Ecto neural progenitor cell (in vitro differentiated cells): ENCODE data around the gene RABGAP1L.
"Not testable (repeated sequence)": the region's sequence is repeated elsewhere in the genome, so short reads cannot be mapped to it uniquely, and the experiment has no call there.

Experiments used
- DNase-seq: peaks from one replicate; pipeline ENCODE4 v3.0.0-alpha.2; 2018; ENCODE audit warnings: low spot score

The RABGAP1L gene

DNA sequence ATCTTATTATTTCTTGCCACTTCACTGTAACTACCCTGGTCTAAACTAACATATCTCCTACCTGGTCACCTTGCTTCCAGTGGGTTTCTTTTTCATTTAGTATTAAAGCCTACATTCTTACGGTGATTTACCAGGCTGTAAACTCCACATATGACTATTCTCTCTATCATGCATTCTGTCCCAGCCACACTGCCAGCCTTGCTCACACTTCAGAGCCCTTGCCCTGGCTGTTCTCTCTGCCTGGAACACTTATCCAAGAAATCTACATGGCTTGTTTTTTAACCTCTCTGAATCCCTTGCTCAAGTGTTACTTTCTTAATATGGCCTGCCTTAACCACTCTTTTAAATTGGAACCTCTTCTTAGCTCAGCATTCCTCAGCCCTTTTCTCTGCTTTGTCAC, 501.2 kb downstream of the RABGAP1L start:
- no peak for DNase-seq

DNA sequence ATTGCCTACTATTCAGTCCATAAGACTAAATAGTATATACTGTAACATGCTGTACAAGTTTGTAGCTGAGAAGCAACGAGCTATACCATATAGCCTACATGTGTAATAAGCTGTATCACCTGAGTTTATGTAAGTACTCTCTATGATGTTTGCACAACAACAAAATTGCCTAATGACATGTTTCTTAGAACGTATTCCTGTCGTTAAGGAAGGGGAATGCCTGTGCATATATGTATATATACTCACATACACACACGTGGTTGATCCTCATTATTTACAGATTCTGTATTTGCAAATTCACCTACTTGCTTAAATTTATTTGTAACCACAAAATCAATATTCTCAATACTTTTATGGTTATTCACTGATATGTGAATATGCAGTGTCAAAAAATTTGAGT, 504.0 kb downstream of the RABGAP1L start:
- DNase-seq = no peak

DNA sequence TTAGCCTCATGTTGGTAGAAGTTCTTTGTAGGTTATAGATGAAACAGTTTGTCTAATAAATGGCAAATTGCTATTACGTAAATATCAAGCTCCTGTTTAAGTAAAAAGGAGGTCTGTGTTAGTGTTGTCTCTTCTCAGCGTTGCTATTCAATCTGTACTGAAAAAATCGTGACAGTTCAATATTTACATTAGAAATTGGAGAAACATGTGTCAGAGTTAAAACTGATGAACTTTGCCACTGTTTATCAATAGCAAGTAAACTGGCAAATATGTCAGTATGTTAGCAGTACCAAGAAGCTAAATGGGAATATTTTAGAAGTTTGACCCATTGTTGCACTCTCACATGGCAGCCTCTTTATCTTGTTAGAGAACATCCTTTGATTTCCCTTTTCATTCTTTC, 506.9 kb downstream of the RABGAP1L start:
- no peak for DNase-seq

DNA sequence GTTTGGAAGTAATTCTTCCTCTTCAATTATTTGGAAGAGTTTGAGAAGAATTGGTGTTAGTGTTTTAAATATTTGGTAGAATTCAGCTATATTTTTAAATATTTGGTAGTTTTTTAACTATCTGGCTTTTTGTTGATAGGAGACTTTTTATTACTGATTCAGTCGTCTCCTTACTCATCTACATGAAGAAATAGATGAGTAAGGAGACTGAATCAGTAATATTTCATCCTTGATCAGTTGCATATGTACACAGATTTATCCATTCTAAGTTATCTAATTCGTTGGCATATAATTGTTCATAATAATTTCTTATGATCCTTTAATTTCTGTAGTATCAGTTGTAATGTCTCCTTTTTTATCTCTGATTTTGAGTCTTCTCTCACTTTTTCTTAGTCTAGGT, 512.5 kb downstream of the RABGAP1L start:
- DNase-seq = no peak

DNA sequence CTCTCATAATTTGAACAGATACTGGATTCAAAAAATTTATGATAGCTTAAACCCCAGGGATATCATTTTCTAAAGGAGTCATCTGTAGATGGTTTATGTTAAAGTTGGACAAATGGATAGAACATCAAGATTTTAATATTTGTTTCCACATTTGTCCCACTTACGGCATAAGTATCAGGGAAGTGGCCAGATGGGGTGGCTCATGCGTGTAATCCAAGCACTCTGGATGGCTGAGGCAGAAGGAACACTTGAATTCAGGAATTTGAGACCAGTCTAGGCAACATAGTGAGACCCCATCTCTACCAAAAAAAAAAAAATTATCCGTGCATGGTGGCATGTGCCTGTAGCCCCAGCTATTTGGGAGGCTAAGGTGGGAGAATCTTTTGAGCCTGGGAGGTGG, 517.5 kb downstream of the RABGAP1L start:
- no peak for DNase-seq

DNA sequence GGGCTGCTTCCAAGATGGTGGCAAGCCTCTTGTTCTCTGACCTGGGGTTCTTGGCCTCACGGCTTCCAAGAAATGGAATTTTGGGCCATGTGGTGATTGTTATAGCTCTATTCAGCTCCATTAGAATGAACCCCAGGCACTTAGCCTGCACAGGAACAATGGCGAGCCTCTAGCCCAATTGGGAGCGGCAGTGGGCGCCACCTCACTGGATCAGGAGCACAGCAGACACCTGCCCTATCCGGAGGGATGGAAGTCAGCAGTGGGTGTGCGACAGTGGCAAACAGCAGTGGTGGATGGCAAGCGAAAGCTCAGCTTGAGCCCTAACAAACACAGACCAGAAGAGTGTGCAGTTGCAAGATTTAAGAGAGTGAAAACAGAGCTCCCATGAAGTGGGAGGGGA, 519.3 kb downstream of the RABGAP1L start:
- DNase-seq = no peak

DNA sequence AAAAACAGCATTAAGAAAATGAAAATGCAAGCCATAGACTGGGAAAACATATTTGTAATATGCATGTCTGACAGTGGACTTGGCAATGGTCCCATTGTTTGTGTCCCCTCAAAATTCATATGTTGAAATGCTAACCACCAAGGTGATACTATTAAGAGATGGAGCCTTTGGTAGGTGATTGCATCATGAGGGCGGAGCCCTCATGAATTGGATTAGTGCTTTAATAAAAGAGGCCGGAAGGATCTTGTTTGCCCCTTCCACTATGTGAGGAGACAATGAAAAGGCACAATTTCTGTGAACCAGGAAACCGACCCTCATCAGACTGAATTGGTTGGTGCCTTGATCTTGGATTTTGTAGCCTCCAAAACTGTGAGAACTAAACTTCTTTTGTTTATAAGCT, 520.8 kb downstream of the RABGAP1L start:
- no peak for DNase-seq

DNA sequence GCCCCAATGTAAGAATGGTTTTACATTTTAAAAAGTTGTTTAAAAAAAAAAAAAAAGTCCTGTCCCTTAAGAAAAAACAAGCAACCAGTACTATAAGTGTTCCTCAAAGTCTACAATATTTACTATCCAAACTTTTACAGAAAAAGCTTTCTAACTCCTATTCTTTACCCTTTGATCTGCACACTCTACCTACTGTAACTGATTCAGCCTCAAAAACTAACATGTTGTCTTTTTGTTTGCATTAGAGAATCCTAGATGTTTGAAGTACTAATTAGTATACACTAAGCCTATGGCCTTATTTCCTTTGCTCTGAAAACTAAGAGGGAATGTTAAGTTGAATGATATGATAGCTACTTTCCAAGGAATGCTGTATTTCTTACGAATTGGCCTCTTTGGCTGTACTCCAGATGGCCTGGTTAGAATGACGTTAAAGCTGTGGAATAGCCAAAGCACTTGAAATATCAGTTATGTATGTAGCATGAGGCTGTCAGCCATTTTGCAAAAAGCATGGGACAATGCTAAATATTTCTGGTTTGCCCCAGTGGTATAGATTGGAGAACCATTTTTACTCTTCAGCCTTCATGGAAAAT, 523.2 kb downstream of the RABGAP1L start:
- DNase-seq = no peak

DNA sequence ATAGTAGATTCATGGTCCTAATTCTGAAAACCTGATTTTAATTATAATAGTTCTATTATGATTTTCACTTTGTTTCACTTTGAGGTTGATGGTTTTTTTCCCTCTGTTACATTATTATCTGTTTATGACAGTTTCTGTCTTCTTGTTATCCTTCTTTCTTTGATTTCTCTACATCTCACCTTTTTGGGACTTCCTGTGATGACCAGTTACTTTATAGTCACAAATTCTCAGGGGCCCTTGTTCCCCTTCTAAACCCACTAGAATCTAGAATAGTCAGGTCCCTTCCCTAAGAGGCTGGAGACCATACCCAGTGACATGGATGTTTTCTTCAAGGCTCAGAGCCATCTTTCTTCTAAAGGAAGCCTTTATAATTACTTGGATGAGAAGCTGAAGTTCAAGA, 526.9 kb downstream of the RABGAP1L start:
- no peak for DNase-seq

DNA sequence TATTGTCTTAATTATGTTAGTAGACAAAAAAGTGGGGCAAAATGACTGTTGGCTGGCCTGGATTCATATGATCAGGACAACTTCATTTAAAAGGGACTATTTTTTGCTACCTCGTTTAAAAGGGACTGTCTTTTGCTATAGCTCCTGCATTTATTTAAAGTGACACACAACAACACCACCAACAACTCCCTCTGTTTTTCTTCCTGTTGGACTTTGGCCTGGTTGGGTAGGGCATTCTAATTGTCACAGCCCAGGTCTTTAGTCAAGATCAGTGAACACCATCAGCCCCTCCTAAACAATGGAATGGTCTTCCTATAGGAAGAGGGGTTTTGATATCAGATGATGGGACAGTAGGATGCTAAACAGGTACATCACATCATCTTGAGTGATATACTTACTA, 530.2 kb downstream of the RABGAP1L start:
- DNase-seq = no peak

DNA sequence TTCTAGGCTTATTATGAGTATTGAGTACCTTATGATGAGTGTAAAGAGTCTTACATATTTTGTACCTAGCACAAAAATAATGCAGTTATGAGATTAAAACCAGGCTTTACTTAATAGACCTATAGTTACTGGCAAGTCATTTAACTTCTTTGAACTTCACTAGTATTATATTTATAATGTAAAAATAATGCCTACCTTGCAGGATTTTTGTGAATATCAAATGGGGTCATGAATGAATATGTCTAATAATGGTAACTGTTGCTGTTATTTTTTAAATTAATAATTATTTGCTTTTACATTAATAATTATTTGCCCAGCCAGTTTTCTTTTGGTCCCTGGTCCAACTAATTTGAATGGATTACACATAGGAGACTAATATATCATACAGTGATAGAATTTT, 530.9 kb downstream of the RABGAP1L start:
- DNase-seq = no peak

DNA sequence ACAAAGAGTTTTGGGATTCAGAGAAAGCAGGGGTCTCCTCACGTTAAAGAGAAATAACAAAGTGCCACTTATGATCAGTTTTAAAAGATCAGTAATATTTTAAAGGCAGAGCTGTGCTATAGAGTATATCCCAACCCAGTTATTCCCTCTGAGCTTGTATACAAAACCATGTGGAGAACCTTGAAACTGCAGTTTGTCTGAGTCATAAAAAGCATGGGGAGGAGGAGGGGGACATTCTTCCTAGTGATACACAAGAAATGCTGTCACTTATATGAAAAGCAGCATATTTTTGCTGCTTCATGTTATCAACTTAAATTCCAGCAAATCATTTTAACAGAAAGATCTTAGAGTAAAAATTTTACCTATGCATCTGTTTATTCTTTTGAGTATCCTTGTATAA, 533.0 kb downstream of the RABGAP1L start:
- no peak for DNase-seq

DNA sequence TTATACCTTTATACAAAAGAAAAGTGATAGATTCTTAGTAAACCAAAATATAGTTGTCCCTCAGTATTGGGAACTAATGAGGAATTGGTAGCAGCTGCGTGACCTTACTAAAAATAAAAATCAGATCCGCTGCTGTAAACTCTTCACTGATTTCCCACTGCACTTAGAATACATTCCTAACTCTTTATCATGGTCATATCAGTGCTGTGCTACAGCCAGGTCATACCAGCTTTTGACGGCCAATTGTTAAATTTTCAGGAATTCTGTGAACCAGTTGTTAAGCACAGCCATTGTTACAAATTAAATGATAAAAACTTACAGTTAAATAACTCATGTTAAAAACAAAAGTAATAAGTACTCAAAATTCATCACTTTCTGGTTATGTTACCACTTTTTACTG, 533.8 kb downstream of the RABGAP1L start:
- no peak for DNase-seq

DNA sequence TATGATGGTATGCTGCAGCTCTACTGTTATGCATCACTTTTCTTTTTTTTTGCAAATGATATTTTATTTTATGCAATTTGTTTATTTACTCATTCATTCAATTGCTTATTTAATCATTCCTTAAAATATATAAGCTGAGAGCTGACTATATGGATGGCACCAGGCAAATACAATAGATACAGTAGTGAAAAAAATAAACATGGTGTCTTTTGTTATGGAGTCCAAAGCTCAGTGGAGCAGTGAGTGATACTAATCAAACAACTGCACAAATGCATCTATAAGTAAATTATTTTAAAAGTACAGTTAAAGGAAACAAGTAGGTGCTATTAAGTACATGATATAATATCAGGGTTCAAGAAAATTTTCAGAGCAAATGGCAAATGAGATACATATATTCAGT, 534.2 kb downstream of the RABGAP1L start:
- DNase-seq = not testable (repeated sequence)

DNA sequence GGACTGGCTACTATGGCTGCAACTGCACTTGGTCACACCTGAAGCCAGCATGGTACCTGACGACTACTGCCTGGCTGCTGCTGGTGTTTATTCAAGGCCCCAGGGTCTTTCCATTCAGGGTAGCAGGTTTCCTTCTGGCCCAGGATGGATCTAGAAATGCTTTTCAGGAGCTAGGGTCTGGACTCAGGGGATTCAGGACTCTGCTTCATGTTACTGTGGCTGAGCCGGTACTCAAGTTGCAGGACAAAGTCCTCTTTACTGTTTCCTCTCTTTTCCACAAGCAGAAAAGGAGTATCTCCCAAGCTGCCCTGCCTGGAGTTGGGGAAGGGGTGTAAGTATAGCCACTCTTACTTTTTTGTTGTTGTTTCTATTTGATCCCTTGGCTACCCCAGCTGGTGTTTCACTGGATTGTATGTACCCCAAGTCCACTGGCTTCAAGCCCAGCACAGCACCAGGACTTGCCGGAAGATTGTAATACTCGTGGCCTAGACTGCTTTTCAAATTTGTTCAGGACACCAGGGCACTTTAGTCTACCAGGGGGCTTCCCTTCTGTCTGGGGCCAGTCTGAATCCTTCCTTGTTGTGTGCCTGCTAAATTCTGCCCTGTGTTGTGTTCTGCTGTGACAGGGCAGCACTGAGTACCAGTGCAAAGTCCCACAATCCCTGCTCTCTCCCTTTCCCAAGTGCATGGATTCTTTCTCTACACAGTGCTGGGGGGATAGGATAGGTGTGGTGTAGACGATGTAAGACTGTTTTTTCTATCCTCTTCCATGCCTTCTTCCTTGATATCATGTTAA, 536.9 kb downstream of the RABGAP1L start:
- DNase-seq = no peak

DNA sequence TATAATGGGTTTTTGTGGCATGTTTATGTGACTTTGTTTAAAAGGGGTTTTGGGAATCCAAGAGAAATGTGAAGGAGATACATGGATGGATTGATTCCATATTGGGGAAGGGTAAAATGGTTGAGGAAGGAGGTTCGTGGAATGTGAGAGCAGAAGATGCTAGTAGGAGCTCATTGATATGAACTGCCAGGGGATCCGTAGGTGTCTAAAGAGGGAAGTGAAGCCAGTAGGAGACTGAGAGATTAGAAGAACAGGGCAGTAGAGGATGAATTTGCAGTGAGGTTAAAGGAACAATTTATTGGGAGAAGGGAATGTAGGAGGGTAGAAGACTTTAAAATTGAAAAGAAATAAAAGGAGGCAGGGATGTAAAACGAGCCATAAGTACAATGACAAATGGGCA, 541.0 kb downstream of the RABGAP1L start:
- no peak for DNase-seq

DNA sequence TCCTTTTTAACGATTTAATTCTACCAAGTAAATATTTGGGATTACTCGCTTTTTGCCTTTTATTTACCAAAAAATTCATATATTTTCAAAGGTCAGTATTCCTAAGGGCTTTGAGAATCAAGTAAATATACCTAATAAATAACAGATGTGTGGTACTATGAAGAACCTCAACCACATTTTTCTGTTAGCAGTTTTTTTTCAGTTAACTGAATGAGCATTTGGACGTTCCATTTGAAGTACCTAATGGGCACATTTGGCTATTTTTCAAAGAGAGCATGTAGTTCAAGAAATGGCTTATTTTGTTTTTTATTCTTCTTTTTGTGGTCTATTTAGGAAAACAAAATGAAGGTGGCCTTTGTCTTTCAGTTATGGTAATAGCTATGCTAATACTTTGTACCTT, 541.5 kb downstream of the RABGAP1L start:
- DNase-seq = no peak

DNA sequence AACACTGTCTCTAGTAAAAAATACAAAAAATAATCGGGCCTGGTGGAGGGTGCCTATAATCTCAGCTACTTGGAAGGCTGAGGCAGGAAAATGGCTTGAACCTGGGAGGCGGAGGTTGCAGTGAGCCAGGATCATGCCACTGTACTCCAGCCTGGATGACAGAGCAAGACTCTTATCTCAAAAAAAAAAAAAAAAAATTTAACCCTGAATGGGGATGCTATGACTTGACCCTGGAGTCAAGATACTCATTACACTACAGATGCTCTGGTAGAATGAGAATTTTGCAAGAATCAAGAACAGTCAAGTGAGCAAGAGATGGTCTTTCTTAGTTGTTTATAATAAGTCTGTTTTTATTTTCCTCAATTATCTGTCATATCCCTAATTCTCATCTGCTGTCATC, 542.2 kb downstream of the RABGAP1L start:
- DNase-seq = no peak

DNA sequence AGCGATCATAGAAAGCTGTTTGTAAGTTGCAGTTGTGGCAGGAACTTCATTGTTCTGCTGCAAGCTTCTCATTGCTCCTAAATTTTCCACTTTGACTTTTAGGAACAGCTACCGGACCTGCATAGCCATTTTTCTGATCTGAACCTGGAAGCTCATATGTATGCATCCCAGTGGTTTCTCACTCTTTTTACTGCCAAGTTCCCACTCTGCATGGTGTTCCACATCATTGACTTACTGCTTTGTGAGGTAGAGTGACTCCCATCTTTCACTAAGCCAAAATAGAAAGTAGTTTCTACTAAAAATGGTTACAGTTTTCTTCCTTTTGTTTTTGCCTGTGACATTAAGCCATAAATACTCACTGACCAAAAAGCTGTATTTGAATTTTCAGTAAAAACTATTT, 542.7 kb downstream of the RABGAP1L start:
- DNase-seq = no peak

DNA sequence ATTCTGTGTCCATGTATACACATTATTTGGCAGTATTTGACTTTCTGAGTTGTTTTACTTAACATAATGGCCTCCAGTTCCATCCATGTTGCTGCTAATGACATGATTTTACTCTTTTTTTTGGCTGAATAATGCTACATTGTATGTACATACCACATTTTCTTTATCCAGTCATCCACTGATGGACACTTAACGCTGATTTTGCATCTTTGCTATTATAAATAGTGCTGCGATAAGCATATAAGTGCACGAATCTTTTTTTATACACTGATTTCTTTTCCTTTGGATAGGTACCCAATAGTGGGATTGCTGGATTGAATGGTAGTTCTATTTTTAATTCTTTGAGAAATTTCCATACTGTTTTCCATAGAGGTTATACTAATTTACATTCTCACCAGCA, 544.0 kb downstream of the RABGAP1L start:
- no peak for DNase-seq

DNA sequence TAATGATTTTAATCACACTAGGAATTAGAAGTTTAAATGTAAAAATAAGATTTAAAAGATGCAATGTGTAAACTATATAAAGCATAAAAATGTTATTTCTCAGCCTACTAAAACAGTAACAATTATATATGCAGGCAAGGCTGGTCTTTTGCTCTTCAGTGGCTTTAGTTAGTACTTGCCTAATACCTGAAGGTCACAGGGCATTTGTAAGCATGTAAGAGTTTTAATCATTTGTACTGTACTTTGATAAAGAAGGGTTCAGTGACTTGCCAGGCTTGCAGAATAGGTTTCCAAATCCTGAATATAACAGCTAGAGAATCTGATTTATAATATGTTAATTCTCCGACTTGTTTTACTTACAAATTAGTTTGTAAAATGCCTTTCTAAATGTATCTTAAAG, 545.0 kb downstream of the RABGAP1L start:
- no peak for DNase-seq

DNA sequence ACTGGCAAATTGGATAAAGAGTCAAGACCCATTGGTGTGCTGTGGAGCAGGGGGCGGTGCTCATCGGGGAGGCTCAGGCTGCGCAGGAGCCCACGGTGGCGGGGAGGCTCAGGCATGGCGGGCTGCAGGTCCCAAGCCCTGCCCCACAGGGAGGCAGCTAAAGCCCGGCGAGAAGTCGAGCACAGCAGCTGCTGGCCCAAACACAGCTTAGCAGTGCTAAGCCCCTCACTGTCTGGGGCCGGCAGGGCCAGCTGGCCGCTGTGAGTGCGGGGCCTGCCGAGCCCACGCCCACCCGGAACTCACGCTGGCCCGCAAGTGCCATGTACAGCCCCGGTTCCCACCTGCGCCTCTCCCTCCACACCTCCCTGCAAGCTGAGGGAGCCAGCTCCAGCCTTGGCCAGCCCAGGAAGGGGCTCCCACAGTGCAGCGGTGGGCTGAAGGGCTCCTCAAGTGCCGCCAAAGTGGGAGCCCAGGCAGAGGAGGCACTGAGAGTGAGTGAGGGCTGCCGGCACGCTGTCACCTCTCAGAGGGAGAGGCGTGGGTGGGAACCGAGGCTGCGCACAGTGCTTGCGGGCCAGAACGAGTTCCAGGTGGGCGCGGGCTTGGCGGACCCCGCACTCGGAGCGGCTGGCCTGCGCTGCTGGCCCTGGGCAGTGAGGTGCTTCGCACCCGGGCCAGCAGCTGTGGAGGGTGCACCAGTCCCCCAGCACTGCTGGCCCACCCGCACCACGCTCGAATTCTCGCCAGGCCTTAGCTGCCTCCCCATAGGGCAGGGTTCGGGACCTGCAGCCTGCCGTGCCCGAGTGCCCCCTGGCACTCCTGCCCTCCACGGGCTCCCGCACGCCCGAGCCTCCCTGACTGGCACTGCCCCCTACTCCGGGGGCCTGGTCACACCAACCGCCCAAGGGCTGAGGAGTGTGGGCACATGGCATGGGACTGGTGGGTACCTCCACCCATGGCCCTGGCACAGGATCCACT, 551.8 kb downstream of the RABGAP1L start:
- DNase-seq = no peak

DNA sequence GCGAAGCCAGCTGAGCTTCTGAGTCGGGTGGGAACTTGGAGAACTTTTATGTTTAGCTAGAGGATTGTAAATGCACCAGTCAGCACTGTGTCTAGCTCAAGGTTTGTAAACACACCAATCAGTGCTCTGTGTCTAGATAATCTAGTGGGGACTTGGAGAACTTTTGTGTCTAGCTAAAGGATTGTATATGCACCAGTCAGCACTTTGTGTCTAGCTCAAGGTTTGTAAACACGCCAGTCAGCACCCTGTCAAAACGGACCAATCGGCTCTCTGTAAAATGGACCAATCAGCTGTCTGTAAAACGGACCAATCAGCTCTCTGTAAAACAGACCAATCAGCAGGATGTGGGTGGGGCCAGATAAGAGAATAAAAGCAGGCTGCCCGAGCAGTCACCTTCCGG, 552.5 kb downstream of the RABGAP1L start:
- DNase-seq = not testable (repeated sequence)
